ENCODE results near the gene RCCD1.

RCCD1 gene

DNA sequence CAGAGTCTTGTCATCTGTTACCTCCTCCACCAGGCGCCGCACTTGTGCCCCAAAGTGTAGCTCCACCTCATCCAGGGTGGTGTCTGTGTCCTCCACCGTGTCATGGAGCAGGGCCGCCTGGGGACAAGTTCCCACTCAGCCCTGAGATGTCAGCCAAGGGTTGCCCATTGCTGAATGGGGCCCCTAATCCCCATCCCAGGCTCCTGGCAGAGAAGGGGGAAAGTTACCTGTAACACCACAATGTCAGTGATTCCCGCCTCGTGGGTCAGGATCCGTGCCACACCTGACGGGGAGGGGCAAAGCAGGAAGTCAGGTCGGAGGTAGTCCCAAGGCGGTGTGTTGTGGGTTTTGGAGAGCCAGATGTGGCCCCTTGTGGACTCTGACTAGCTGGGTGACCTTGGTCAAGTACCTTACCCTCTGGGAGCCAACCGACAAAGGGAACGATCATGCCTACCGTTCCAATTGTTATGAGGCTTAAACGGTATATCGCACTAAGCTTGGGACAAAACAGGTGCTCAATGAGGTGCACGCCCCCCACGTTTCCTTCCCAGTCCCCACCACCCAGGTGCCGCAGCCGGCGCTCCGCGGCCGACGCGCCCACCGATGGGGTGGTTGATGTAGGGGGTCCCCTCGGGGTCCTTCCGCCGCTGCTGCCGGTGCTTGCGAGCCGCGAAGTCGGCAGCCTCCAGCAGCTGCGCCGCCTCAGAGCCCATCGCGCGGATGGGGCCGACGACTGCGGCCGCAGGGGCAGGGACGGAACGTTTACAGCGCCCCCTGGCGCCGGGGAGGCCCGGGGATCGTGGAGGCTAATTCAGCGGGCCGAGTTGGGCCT is 22.6 kb upstream of the RCCD1 start, which contains the start of gene HDDC3:
HDDC3 (minus strand) TSS at position 722 of the 832 bp plus-strand sequence; CDS start at position 713, 9 bp downstream.
- TF ChIP-seq, protein P1, sequence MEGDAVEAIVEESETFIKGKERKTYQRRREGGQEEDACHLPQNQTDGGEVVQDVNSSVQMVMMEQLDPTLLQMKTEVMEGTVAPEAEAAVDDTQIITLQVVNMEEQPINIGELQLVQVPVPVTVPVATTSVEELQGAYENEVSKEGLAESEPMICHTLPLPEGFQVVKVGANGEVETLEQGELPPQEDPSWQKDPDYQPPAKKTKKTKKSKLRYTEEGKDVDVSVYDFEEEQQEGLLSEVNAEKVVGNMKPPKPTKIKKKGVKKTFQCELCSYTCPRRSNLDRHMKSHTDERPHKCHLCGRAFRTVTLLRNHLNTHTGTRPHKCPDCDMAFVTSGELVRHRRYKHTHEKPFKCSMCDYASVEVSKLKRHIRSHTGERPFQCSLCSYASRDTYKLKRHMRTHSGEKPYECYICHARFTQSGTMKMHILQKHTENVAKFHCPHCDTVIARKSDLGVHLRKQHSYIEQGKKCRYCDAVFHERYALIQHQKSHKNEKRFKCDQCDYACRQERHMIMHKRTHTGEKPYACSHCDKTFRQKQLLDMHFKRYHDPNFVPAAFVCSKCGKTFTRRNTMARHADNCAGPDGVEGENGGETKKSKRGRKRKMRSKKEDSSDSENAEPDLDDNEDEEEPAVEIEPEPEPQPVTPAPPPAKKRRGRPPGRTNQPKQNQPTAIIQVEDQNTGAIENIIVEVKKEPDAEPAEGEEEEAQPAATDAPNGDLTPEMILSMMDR (IDR thresholded peaks at IDR 0.05; ENCODE audit: low read depth, low read length), result peak; percentile 88
- DNase-seq (ENCODE audit: extremely low read depth, low read depth), result peak; percentile 43

DNA sequence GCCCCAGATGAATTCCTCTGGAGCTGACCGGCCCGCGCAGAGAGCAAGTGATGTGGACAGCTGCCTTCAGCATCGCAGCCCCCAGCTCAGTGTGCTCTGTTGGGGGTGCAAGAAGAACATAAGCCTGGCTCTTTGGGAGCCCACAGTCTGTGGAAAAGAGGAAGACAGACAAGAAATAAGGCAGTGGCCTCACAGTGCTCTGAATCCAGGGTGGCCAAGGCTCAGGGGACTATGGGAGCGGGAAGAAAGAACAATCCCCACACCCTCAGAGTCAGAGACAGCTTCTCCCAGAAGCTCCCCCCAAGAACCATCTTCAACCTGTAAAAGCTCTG is 22.1 kb upstream of the RCCD1 start:
- no peak for DNase-seq (ENCODE audit: extremely low read depth, low read depth)
- TF ChIP-seq, protein P1 (IDR thresholded peaks at IDR 0.05; ENCODE audit: low read depth, low read length), result no peak

DNA sequence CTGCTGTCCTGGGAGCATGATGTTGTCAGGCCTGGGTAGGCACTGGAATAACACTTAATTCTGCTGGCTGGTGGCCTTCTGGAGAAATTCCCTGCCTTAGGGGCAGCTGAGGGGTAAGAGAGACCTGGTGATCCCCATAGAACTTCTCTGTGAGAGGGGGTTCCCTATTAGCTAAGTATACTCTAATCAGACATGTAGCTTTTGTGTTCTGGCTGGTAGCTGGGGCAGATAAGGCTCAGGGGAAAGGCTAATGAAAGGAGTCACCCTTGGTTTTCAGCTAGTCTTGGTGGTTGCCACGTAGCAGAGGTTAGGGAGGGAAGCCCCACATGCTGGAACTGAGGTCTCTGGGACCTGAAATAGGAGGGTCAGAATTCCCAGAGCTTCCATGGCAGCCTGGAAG is 21.4 kb upstream of the RCCD1 start:
- DNase-seq (ENCODE audit: extremely low read depth, low read depth), result no peak

DNA sequence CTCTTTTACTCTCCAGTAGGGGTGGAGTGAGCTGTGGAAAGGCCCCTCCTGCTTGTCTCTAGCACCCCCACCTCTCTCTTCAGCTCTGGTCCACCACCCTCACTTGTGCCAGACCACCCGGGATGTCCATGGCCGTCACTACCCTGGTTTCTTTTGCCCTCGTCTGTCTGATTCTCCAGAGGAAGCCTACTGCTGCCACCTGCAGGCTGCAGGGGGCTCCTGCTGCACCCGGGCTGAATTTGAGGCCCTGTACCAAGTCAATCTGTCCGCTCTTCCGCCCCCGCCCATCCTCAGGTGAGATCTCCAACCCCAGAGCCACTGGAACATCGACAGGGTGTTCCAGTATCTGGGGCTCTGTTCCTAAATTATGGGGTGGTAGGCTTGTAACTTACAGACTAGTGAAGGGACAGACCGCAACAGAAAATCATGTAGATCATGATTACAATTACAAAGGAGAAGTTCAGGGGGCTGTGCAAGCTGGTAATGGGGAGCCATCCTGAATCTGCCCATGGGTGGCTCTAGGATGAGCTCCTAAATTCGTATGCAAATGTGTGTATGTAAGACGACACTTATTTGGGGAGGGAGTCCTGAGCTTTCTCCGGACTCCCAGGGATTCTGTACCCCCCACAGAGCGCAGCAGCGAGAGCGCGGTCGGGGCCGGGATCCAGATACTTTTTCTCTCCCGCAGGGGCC is 20.3 kb upstream of the RCCD1 start:
- peak; percentile 49 for DNase-seq (ENCODE audit: extremely low read depth, low read depth)
- TF ChIP-seq, protein P1 (IDR thresholded peaks at IDR 0.05; ENCODE audit: low read depth, low read length), result peak; percentile 96

More for the DNA sequence above, 21.4 kb upstream of the RCCD1 start:
- TF ChIP-seq, protein P1 (IDR thresholded peaks at IDR 0.05; ENCODE audit: low read depth, low read length), result no peak

DNA sequence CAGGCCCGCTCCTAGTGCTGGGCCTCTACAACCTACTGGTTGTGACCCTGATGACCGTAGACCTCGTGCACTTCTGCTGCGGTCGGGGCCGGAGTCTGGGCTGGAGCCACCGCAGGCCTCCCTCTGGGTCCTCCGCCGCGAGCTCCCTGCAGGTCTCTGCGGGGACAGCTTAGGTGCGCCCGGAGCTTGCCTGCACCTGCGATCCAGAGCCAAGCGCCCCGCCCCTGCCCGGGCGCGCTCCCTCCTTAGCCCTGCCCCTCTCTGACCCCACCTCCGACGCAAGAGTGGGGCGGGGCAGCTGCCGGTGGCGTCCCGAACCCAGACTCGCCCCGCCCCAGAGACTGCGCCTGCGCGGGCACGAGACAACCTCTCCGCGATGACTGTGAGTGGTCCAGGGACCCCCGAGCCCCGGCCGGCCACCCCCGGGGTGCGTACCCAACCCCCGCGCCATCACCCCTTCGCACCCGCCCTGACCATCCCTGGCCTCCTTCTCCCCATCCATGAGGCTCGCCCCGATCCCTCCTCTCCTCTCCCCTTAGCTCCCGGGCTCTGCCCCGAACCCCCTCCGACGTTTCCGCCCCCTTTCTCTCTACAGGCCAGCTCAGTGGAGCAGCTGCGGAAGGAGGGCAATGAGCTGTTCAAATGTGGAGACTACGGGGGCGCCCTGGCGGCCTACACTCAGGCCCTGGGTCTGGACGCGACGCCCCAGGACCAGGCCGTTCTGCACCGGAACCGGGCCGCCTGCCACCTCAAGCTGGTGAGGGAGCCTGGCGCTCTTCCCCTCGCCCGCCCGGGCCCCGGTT is 19.5 kb upstream of the RCCD1 start, which contains the start of gene UNC45A:
UNC45A (plus strand) TSS at position 337 of the 803 bp plus-strand sequence; CDS start at position 377, 40 bp downstream.
- TF ChIP-seq, protein P1 (IDR thresholded peaks at IDR 0.05; ENCODE audit: low read depth, low read length), result no peak; the same call in 1 of the 2 replicates
- peak; percentile 38 for DNase-seq (ENCODE audit: extremely low read depth, low read depth)

DNA sequence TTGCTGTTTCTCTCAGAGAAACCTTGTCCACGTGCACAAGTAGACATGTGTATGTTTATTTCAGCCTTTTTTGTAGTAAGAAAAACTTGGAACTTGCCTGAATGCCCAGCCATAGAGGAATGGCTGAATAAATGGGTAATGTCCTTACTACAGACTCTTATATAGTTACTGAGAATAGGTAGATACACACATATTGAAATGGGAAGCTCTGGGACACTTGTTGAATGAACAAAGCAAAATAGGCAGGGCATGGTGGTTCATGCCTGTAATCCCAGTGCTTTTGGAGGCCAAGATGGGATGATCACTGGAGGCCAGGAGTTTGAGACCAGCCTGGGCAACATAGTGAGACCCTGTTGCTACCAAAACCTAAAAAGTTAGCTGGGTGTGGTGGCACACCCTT is 17.9 kb upstream of the RCCD1 start:
- TF ChIP-seq, protein P1 (IDR thresholded peaks at IDR 0.05; ENCODE audit: low read depth, low read length), result no peak
- no peak for DNase-seq (ENCODE audit: extremely low read depth, low read depth)

All from AG09319 (cell line).